Body of pancreas (tissue), 4 donors: Measurements from ENCODE around the gene SENP3. TPM values are rescaled to one million over a fixed set of nuclear protein-coding genes. Genes with fewer than 3 reads are reported as not detected.

Experiments used
- ATAC-seq: fragments of 150-250 bp; one replicate; pipeline ENCODE4 v1.9.1; 2016
- DNase-seq, 4 donors: peaks; one replicate each; pipeline ENCODE4 v3.0.0-alpha.2; 2019
- H3K27ac ChIP-seq, 4 donors: fragments of 200-600 bp; sonication (generic); 1 replicate in 3 of 4; 2 replicates in 1 of 4; pipeline versions ENCODE4 v1.5.1 to v1.6.1; 2016 to 2019; ENCODE audit warnings: mild to moderate bottlenecking in 1 of 4, mixed read lengths in 1 of 4, moderate library complexity in 1 of 4
- H3K27me3 ChIP-seq, 2 donors: fragments of 200-600 bp; sonication (generic); one replicate each; pipeline ENCODE4 v1.6.0; 2016; ENCODE audit warnings: mild to moderate bottlenecking in 1 of 2
- H3K36me3 ChIP-seq, 2 donors: fragments of 200-600 bp; sonication (generic); replicated peaks in 1 of 2; 2 replicates each; pipeline ENCODE4 v1.5.1; 2016; ENCODE audit warnings: low read depth in 2 of 2; ENCODE audit not compliant: insufficient read depth in 1 of 2
- H3K4me1 ChIP-seq: fragments of 200-600 bp; sonication (generic); one replicate; pipeline ENCODE4 v1.6.0; 2016
- H3K4me3 ChIP-seq, 2 donors: fragments of 200-600 bp; sonication (generic); 1 replicate in 1 of 2; 2 replicates in 1 of 2; pipeline ENCODE4 v1.5.1; 2016 to 2019
- H3K9me3 ChIP-seq, 3 donors: fragments of 200-600 bp; sonication (generic); 1 replicate in 2 of 3; 2 replicates in 1 of 3; pipeline ENCODE4 v1.5.1; 2016
- POLR2A ChIP-seq, 3 donors: fragments of 450-650 bp; IDR thresholded peaks; one replicate each; pipeline ENCODE4 v1.6.1; 2016; ENCODE audit warnings: antibody characterized with exemption in 3 of 3, mild to moderate bottlenecking in 2 of 3
- WGBS, 2 donors: methylation state at CpG; one replicate each; pipeline ENCODE4 v1.1.5; 2017; 5-methylcytosine and 5-hydroxymethylcytosine counted together
- intact Hi-C: fragments of 100-400 bp; cut with DNase I; formaldehyde crosslinking; loops from one replicate; pipeline ENCODE4 v1.15.1; 2023
- total RNA-seq, 2 donors: library from RNA; depleted of rRNA; stranded (reverse); fragments of >200 nt; gene quantifications; one replicate each; pipeline ENCODE4 v1.1.0, GENCODE V29; 2016
- TF ChIP-seq, protein P1 (sequence below), 7 experiments: fragments of 450-650 bp in 4 of 7; fragments of 200-600 bp in 3 of 7; sonication (generic) in 3 of 7; IDR thresholded peaks; one replicate each; pipeline ENCODE4 v1.5.1; 2016 to 2019; ENCODE audit warnings: antibody characterized with exemption in 7 of 7

Gene SENP3
- total RNA-seq, 2 donors from 2014 or later = 25.7 to 28.0 TPM

DNA sequence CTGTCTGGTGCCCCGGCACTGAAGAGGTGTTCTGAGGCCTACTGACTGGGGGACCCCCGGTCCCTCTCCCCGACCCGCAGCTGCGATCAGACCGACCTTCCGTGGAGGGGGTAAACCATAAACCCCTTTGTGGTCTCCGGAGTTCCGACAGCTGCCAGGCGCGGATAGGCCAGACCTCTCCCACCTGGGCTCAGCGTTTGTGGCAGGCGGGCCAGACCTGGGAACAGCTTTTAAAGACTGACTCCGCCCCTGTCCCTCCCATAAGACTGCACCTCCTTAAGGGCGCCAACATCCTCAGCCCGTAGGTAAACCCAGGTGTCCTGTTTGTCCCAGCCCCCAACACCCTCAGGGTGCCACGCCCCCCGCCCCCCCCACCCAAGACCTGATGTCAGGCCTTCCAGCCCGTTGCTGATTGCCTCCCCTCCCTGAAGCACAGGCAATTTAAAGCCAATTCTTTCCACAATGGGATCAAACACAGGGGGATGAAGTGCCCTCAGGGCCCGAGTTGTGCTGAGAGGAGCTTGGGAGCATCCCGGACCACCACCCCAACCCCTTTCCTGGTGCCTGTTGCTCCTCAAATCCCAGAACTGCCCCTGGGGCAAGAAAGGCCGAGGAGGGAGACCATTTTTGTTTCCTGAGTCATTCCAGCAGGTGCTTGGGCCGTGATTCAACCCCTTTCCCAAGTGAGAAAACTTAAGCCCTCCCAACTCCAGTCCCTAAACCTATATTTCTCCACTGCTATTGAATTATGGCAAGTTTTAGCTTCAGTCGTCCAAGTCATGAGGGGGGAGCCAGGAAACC is 28.4 kb downstream of the SENP3 start, which contains the start of gene SOX15:
TSS of gene SOX15 (minus strand) at position 204 of the 801 bp plus-strand sequence. CDS start 418 bp downstream, outside the sequence.
- peaks cover 18% of the 10 kb centered on the region for H3K4me1 ChIP-seq
- intact Hi-C loops = no loop called here
- H3K4me3 ChIP-seq = no peak within 1 kb of the TSS
- no peaks in the 10 kb centered on the region for H3K9me3 ChIP-seq
- no peaks in the 10 kb centered on the region for H3K27me3 ChIP-seq
- ATAC-seq (no peak), DNase-seq (no peak)
- WGBS, 2 donors = 63 to 88% methylated on average over 10 to 24 of the region's 24 CpGs
- H3K27ac ChIP-seq = peak within 1 kb of the TSS in 1 of 4 donors; percentile 27
- H3K36me3 ChIP-seq = peaks cover 28 to 30% of the 10 kb centered on the region in 2 donors
- TF ChIP-seq, protein P1, sequence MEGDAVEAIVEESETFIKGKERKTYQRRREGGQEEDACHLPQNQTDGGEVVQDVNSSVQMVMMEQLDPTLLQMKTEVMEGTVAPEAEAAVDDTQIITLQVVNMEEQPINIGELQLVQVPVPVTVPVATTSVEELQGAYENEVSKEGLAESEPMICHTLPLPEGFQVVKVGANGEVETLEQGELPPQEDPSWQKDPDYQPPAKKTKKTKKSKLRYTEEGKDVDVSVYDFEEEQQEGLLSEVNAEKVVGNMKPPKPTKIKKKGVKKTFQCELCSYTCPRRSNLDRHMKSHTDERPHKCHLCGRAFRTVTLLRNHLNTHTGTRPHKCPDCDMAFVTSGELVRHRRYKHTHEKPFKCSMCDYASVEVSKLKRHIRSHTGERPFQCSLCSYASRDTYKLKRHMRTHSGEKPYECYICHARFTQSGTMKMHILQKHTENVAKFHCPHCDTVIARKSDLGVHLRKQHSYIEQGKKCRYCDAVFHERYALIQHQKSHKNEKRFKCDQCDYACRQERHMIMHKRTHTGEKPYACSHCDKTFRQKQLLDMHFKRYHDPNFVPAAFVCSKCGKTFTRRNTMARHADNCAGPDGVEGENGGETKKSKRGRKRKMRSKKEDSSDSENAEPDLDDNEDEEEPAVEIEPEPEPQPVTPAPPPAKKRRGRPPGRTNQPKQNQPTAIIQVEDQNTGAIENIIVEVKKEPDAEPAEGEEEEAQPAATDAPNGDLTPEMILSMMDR (IDR thresholded peaks at IDR 0.05) = no peak
- TF ChIP-seq POLR2A (IDR thresholded peaks at IDR 0.05) = no peak

DNA sequence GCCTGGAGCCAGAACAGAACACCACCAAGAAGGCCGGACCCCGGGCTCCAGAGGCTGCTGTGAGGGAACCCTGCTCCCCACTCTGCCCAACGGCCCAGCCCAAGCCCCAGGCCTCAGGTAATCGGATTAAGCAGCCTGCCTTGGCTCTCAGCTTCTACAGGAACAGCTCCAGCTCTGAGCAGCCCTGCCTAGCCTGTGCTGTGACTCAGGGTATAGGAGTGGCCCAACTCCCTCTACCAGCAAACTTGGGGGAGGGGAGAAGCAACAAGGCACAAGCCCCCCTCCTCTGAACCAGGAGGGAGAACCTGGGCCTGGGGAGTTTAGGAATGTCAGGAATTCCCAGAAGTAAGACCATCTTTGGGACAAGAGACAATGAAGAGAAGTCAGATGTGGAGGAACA is 29.0 kb downstream of the SENP3 start:
- H3K4me1 ChIP-seq = peaks cover 13% of the 10 kb centered on the region

DNA sequence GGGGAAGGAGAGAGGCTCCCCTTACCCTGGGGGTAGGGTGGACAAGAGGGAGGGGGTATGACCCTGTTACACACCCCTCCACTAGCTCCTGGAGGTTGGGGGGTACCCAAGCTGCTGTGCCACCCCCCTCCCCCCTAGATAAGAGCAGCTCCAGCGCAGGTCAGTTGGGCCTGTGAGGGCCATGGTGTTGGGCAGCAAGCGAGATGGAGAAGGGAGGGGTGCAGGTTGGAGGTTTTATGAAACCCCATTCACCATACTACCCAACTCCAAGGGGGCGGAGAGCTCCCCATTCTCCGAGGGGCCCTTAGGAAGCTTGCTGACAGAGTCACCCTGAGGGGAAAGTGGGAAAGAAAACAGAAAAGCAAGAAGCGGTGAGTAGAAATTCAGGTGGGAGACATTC is 29.9 kb downstream of the SENP3 start:
- Histone ChIP-seq H3K27me3 (no peaks in the 10 kb centered on the region), H3K36me3 (peaks cover 30 to 43% of the 10 kb centered on the region in 2 donors), H3K4me3 (no peak overlapping the region), H3K9me3 (no peaks in the 10 kb centered on the region), H3K4me1 (peaks cover 13% of the 10 kb centered on the region), H3K27ac (no peak overlapping the region)
- DNase-seq (no peak), ATAC-seq (no peak)
- intact Hi-C loops = no loop called here
- TF ChIP-seq POLR2A (IDR thresholded peaks at IDR 0.05) = no peak
- TF ChIP-seq, protein P1 (IDR thresholded peaks at IDR 0.05) = no peak
- 86 to 91% methylated on average over 4 to 5 of the region's 5 CpGs for WGBS, 2 donors

More for the DNA sequence above, 29.0 kb downstream of the SENP3 start:
- no peak overlapping the region for H3K27ac ChIP-seq
- no peak for ATAC-seq
- DNase-seq = no peak
- TF ChIP-seq, protein P1 (IDR thresholded peaks at IDR 0.05) = no peak
- no peak for TF ChIP-seq POLR2A (IDR thresholded peaks at IDR 0.05)
- 83 to 100% methylated on average over 1 to 4 of the region's 4 CpGs for WGBS, 2 donors
- peaks cover 30 to 37% of the 10 kb centered on the region in 2 donors for H3K36me3 ChIP-seq
- H3K9me3 ChIP-seq = no peaks in the 10 kb centered on the region
- no peak overlapping the region for H3K4me3 ChIP-seq
- intact Hi-C loops = no loop called here
- H3K27me3 ChIP-seq = no peaks in the 10 kb centered on the region

DNA sequence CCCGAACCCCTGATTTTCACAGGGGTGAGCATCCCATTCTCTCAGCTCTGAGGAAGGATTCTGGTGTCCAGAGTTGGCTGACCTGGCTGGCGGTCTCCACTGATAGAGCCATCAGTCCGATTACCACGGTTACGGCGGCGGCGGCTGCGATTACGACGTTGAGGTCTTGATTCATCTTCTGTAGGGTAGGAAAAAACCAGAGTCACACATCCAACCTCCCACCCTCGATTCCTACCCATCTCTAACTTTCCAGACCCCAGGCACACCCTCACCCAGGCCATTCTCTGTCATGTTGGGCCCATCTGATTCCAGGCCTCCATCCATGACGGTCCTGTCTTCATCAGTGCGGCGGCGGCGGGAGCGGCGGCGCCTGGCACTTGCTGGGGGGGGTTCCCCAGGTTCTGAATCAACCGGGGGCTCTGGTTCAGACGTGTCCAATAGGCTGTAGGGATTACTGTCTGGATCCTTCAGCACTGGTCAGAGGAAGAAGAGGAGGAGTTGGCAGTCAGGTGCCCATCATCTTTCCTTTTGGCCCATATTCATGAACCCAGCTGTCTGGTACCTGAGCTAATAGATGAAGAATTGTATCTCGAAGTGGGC is 30.8 kb downstream of the SENP3 start:
- intact Hi-C loops = no loop called here
- TF ChIP-seq, protein P1 (IDR thresholded peaks at IDR 0.05) = no peak
- no peak for TF ChIP-seq POLR2A (IDR thresholded peaks at IDR 0.05)
- H3K4me1 ChIP-seq = peaks cover 13% of the 10 kb centered on the region
- H3K36me3 ChIP-seq = peaks cover 35 to 43% of the 10 kb centered on the region in 2 donors
- no peak for DNase-seq
- H3K27ac ChIP-seq = no peak overlapping the region
- ATAC-seq = no peak
- 90 to 92% methylated on average over 13 to 23 of the region's 23 CpGs for WGBS, 2 donors
- H3K9me3 ChIP-seq = no peaks in the 10 kb centered on the region
- no peaks in the 10 kb centered on the region for H3K27me3 ChIP-seq
- H3K4me3 ChIP-seq = no peak overlapping the region
